ENCODE data around the gene SPI1. TPM values are rescaled to one million over a fixed set of nuclear protein-coding genes. Genes with fewer than 3 reads are reported as not detected.

Gene SPI1
- total and polyA plus RNA-seq, 12 donors = 2.7 to 79.2 (median 41.8) TPM

DNA sequence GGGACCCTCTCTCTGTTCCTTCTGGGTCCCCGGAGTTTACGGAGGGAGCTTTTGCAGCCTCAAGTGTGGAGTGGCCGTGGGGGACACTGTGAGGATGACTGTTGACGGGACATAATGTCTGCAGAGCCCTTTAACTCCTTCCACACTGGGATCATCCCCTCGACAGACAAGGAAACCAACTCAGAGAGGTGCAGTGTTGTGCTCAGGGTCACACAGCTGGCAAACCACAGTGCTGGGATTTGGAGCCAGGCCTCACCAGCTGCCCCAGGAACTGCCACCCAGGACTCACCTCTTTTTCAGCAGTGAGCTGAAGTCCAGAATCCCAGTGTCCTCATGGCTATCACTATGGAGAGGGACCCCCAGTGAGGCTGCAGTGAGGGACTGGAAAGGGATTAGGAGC lies 31.2 kb downstream of the SPI1 start:
- TF ChIP-seq, protein P1, sequence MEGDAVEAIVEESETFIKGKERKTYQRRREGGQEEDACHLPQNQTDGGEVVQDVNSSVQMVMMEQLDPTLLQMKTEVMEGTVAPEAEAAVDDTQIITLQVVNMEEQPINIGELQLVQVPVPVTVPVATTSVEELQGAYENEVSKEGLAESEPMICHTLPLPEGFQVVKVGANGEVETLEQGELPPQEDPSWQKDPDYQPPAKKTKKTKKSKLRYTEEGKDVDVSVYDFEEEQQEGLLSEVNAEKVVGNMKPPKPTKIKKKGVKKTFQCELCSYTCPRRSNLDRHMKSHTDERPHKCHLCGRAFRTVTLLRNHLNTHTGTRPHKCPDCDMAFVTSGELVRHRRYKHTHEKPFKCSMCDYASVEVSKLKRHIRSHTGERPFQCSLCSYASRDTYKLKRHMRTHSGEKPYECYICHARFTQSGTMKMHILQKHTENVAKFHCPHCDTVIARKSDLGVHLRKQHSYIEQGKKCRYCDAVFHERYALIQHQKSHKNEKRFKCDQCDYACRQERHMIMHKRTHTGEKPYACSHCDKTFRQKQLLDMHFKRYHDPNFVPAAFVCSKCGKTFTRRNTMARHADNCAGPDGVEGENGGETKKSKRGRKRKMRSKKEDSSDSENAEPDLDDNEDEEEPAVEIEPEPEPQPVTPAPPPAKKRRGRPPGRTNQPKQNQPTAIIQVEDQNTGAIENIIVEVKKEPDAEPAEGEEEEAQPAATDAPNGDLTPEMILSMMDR (IDR thresholded peaks at IDR 0.05) = no peak
- no peak for TF ChIP-seq POLR2A (IDR thresholded peaks at IDR 0.05)
- 81 to 93% (median 84%) methylated on average over 4 to 5 of the region's 5 CpGs for WGBS, 4 donors
- no peak overlapping the region for H3K4me3 ChIP-seq
- H3K27ac ChIP-seq = no peak overlapping the region
- no peaks in the 10 kb centered on the region for H3K36me3 ChIP-seq (replicated peaks in 1 of 2)
- H3K27me3 ChIP-seq = no peaks in the 10 kb centered on the region
- DNase-seq = no peak
- intact Hi-C loops (cut with DNase I) = loop anchor here in 1 of 2 donors (5.0 to 10.0 kb wide), 2 partner anchors 175 to 452 kb away; no protein-coding TSS in a partner anchor
- H3K9me3 ChIP-seq (replicated peaks in 1 of 3) = no peaks in the 10 kb centered on the region
- H3K4me1 ChIP-seq (replicated peaks in 1 of 2) = peaks cover 8 to 9% of the 10 kb centered on the region in 2 donors

GRCh38 chr11:47345890-47346563 lies 32.3 kb downstream of the SPI1 start:
- 87 to 94% (median 90%) methylated on average over 10 to 18 of the region's 18 CpGs for WGBS, 4 donors
- no peak for TF ChIP-seq POLR2A (IDR thresholded peaks at IDR 0.05)
- TF ChIP-seq, protein P1 (IDR thresholded peaks at IDR 0.05) = no peak
- Histone ChIP-seq H3K27me3 (no peaks in the 10 kb centered on the region), H3K4me3 (no peak overlapping the region), H3K9me3 (replicated peaks in 1 of 3) (no peaks in the 10 kb centered on the region), H3K27ac (no peak overlapping the region), H3K36me3 (replicated peaks in 1 of 2) (no peaks in the 10 kb centered on the region), H3K4me1 (replicated peaks in 1 of 2) (no peaks in the 10 kb centered on the region)
- intact Hi-C loops (cut with DNase I) = loop anchor here in 1 of 2 donors (5.0 to 10.0 kb wide), 2 partner anchors 174 to 451 kb away; no protein-coding TSS in a partner anchor
- DNase-seq = no peak

GRCh38 chr11:47342854-47343253 lies 35.5 kb downstream of the SPI1 start:
- WGBS, 4 donors = 96 to 100% (median 97%) methylated on average over 13 to 15 of the region's 15 CpGs
- DNase-seq = no peak
- intact Hi-C loops (cut with DNase I) = loop anchor here in 1 of 2 donors (10.0 kb wide), 1 partner anchor 448 kb away; no protein-coding TSS in a partner anchor

DNA sequence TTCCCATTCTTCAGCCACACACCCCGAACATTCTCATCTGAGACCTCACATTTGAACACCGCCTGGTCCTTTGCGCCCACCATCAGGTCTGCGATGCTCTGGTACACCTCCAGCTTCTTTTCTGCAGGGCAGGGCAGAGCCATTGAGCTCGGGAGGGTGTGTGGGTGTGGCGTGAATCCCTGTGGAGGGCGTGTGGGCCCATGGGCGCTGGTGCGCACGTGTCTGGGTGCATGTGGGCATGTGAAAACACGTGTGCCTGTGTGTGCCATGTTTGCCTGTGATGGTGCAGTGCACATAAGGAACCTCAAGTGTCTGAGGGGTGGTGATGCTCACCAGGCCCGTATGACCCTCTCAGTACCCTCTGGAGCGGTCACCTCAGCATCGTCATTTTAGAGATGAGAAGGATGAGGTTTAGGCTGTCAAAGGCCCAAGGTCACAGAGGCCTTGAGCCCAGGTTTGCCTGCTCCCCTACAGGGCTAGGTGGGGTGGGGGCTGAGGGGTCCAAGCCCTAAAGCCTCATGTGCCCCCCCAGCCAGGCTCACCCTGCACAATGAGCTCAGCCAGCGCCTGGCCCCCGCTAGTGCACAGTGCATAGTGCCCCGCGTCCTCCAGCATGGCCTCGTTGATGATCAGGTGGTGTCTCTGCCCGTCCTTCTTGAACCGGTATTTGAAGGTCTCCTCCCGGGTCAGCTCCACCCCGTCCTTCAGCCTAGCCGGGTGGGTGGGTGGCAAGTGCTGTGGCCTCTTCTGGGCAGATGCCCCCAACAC lies 36.1 kb downstream of the SPI1 start:
- Histone ChIP-seq H3K4me3 (no peak overlapping the region), H3K4me1 (replicated peaks in 1 of 2) (no peaks in the 10 kb centered on the region), H3K27me3 (no peaks in the 10 kb centered on the region), H3K36me3 (replicated peaks in 1 of 2) (no peaks in the 10 kb centered on the region), H3K9me3 (replicated peaks in 1 of 3) (no peaks in the 10 kb centered on the region), H3K27ac (no peak overlapping the region)
- WGBS, 4 donors = 79 to 83% (median 82%) methylated on average over 16 to 24 of the region's 24 CpGs
- intact Hi-C loops (cut with DNase I) = loop anchor here in 1 of 2 donors (10.0 kb wide), 1 partner anchor 447 kb away; no protein-coding TSS in a partner anchor
- no peak for DNase-seq
- TF ChIP-seq POLR2A (IDR thresholded peaks at IDR 0.05) = no peak
- TF ChIP-seq, protein P1 (IDR thresholded peaks at IDR 0.05) = no peak

More at GRCh38 chr11:47342854-47343253, 35.5 kb downstream of the SPI1 start:
- Histone ChIP-seq H3K36me3 (replicated peaks in 1 of 2) (no peaks in the 10 kb centered on the region), H3K27me3 (no peaks in the 10 kb centered on the region), H3K27ac (no peak overlapping the region), H3K9me3 (replicated peaks in 1 of 3) (no peaks in the 10 kb centered on the region), H3K4me1 (replicated peaks in 1 of 2) (no peaks in the 10 kb centered on the region), H3K4me3 (no peak overlapping the region)
- TF ChIP-seq, protein P1 (IDR thresholded peaks at IDR 0.05) = no peak
